HL-60 (cell line): ENCODE data around the gene HAUS5.

Experiments used
- CTCF ChIP-seq: IDR thresholded peaks from one replicate; pipeline ENCODE4 v1.5.1; 2011; ENCODE audit warnings: low read length, control low read depth, inconsistent platforms; ENCODE audit not compliant: insufficient read depth
- GABPA ChIP-seq: IDR thresholded peaks from 2 replicates; pipeline ENCODE4 v1.6.1; 2012; ENCODE audit warnings: low read depth
- POLR2AphosphoS5 ChIP-seq: IDR thresholded peaks from 2 replicates; pipeline ENCODE4 v1.6.1; 2012; ENCODE audit warnings: low read depth
- SPI1 ChIP-seq: IDR thresholded peaks from 2 replicates; pipeline ENCODE4 v1.6.1; 2012; ENCODE audit warnings: low read depth, mild to moderate bottlenecking, borderline replicate concordance

GRCh38 chr19:35629332-35629633 lies 16.7 kb downstream of the HAUS5 start:
- TF ChIP-seq POLR2AphosphoS5 (no peak), GABPA (no peak), CTCF (no peak), SPI1 (no peak; the same call in 1 of the 2 replicates)
